Fibroblast of the aortic adventitia (primary cell): ENCODE measurements around the gene KLF5. TPM values are rescaled to one million over a fixed set of nuclear protein-coding genes. Genes with fewer than 3 reads are reported as not detected.

Experiments used
- DNase-seq: peaks from one replicate; pipeline ENCODE4 v3.0.0-alpha.2; 2010; ENCODE audit warnings: low read depth
- H3K4me3 ChIP-seq: 2 replicates; pipeline ENCODE4 v1.5.1; 2011; ENCODE audit warnings: low read depth, mild to moderate bottlenecking, control low read depth, low read length, moderate library complexity
- CTCF ChIP-seq: IDR thresholded peaks from 2 replicates; pipeline ENCODE4 v1.5.1; 2011; ENCODE audit warnings: mild to moderate bottlenecking, low read length, control low read depth, inconsistent platforms; ENCODE audit not compliant: insufficient read depth
- total RNA-seq: library from RNA; depleted of rRNA; stranded (reverse); fragments of >200 nt; gene quantifications from 2 replicates; pipeline ENCODE4 v1.2.3, GENCODE V29; 2012; ENCODE audit warnings: low replicate concordance

Gene KLF5
- total RNA-seq, 1 donor, result 4.5 TPM

- DNase-seq, result no peak
- no peak overlapping the region for H3K4me3 ChIP-seq
- TF ChIP-seq CTCF, result no peak
These were observed 44.4 kb downstream of the KLF5 start for GRCh38 chr13:73103238-73103637.

GRCh38 chr13:73106513-73107178 lies 47.8 kb downstream of the KLF5 start:
- DNase-seq, result no peak
- no peak for TF ChIP-seq CTCF
- H3K4me3 ChIP-seq, result no peak overlapping the region

- no peak for TF ChIP-seq CTCF
- no peak for DNase-seq
These were observed 48.7 kb downstream of the KLF5 start for GRCh38 chr13:73107481-73107880.

GRCh38 chr13:73107970-73108369 lies 49.2 kb downstream of the KLF5 start:
- no peak overlapping the region for H3K4me3 ChIP-seq
- no peak for DNase-seq
- no peak for TF ChIP-seq CTCF

More at GRCh38 chr13:73107481-73107880, 48.7 kb downstream of the KLF5 start:
- no peak overlapping the region for H3K4me3 ChIP-seq

- DNase-seq, result no peak
- no peak for TF ChIP-seq CTCF
- no peak overlapping the region for H3K4me3 ChIP-seq
These were observed 50.6 kb downstream of the KLF5 start for GRCh38 chr13:73109288-73109899.

GRCh38 chr13:73109969-73110368 lies 51.2 kb downstream of the KLF5 start:
- no peak for TF ChIP-seq CTCF
- H3K4me3 ChIP-seq, result no peak overlapping the region
- DNase-seq, result no peak
